PC-9 (cell line): ENCODE results near the gene TMEM11.

Source experiments
- CTCF ChIP-seq: fragments of 200-600 bp; sonication (generic); conservative IDR thresholded peaks from 2 replicates; pipeline ENCODE4 v1.6.1; 2017; ENCODE audit warnings: mixed run types, antibody characterized with exemption, mild to moderate bottlenecking, moderate library complexity
- EZH2 ChIP-seq: fragments of 200-600 bp; sonication (generic); IDR thresholded peaks from 2 replicates; pipeline ENCODE4 v1.8.0; 2017; ENCODE audit warnings: antibody characterized with exemption, low read depth

DNA sequence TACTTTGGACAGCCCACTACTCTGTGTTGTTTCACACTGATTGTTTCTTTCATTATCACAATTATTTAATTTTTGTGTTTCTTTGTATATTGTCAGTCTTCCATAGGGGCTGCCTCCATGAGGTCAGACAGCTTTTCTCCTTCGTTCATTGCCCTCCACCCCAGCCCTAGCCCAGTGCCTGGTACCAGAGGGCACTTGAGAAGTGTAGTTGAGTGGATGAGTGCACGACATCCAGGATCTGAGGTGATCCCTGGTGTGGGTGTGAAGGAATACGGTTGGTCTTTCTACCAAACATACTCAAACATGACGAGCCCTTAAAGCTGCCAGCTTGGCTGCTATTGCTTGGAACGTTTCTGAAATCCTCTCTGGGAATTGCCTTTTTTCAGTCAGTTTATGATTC lies 49.3 kb downstream of the TMEM11 start:
- TF ChIP-seq CTCF (no peak), EZH2 (no peak)
